ENCODE measurements around the gene MYOZ3.

- TF ChIP-seq CTCF (IDR thresholded peaks at IDR 0.05; ENCODE audit: low read depth, low read length, missing input control) (no peak), MAX (IDR thresholded peaks at IDR 0.05) (no peak), ZBTB33 (IDR thresholded peaks at IDR 0.05) (no peak), JUND (IDR thresholded peaks at IDR 0.05) (no peak), TAF1 (conservative IDR thresholded peaks at IDR 0.05) (no peak)
Measured at GRCh38 chr5:150658699-150659265, 2.3 kb upstream of the MYOZ3 start.

Measured in liver (tissue), 3 donors.